ENCODE results near the gene VEGFB. TPM values are rescaled to one million over a fixed set of nuclear protein-coding genes. Genes with fewer than 3 reads are reported as not detected.

Gene VEGFB
- total RNA-seq, 8 experiments from 2014 or later, result 21.2 to 72.8 (median 30.3) TPM

DNA sequence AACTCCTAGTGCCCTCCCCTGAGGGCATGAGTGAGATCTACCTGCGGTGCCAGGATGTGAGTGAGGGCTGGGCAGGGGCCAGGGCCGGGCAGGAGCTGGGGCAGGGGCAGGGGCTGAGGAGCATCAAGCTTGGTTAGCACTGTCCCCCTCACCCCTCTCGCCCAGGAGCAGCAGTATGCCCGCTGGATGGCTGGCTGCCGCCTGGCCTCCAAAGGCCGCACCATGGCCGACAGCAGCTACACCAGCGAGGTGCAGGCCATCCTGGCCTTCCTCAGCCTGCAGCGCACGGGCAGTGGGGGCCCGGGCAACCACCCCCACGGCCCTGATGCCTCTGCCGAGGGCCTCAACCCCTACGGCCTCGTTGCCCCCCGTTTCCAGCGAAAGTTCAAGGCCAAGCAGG lies 14.1 kb upstream of the VEGFB start:
- peak in 1 of 8 experiments; percentile 7 for ATAC-seq (replicated peaks in 6 of 8)
- in situ Hi-C loops (cut with MboI; ENCODE audit: low pct_unique_long_range_greater_than_20kb in 2 of 9, low sequenced_read_pairs in 9 of 9, unreplicated experiment in 9 of 9), result no loop called here
- H3K4me3 ChIP-seq, result no peak overlapping the region
- H3K27ac ChIP-seq, result no peak overlapping the region
- H3K4me1 ChIP-seq (replicated peaks in 1 of 2), result peaks cover 3 to 6% of the 10 kb centered on the region in 2 donors
- whole genome bisulfite sequencing, 10 experiments, result 90% methylated on average over 2 of the region's 17 CpGs; no CpG with 5 or more reads in 9 of the 10 experiments

DNA sequence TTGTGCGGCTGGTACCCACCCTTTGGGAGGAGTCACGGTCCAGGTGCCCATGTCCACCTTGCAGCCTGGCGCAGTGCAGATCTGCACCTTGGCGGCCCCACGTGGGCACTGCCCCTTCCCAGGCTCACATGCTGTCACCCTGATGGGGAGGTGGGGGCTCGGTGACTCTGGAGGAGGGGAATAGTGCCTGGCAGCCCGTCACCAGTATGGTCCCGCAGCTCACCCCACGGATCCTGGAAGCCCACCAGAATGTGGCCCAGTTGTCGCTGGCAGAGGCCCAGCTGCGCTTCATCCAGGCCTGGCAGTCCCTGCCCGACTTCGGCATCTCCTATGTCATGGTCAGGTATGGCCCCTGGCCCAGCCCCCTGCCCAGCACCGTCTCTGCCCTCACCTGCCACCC lies 13.6 kb upstream of the VEGFB start:
- no peak overlapping the region for H3K27ac ChIP-seq
- no peak overlapping the region for H3K4me3 ChIP-seq
- in situ Hi-C loops (cut with MboI; ENCODE audit: low pct_unique_long_range_greater_than_20kb in 2 of 9, low sequenced_read_pairs in 9 of 9, unreplicated experiment in 9 of 9), result no loop called here
- peaks cover 5 to 7% of the 10 kb centered on the region in 2 donors for H3K4me1 ChIP-seq (replicated peaks in 1 of 2)
- WGBS, 10 experiments, result 96% methylated on average over 5 of the region's 14 CpGs; no CpG with 5 or more reads in 9 of the 10 experiments
- ATAC-seq (replicated peaks in 6 of 8), result no peak

DNA sequence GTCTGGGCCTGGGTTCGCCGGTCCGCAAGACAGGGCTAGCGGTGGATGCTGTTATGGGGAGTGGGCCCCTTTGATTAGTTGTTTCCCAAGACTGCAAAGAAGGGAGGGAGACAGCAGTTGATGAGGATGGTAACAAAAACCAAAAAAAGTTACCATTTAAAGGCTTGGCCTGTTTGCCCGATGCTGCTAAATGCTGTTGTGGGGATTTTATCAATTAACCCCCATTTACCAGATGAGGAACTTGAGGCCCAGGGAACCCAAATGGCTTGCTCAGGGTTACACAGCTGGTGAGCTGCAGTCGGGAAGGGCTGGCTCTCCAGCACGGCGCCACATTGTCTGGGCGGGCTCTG lies 11.8 kb upstream of the VEGFB start:
- in situ Hi-C loops (cut with MboI; ENCODE audit: low pct_unique_long_range_greater_than_20kb in 2 of 9, low sequenced_read_pairs in 9 of 9, unreplicated experiment in 9 of 9), result no loop called here
- H3K27ac ChIP-seq, result no peak overlapping the region

DNA sequence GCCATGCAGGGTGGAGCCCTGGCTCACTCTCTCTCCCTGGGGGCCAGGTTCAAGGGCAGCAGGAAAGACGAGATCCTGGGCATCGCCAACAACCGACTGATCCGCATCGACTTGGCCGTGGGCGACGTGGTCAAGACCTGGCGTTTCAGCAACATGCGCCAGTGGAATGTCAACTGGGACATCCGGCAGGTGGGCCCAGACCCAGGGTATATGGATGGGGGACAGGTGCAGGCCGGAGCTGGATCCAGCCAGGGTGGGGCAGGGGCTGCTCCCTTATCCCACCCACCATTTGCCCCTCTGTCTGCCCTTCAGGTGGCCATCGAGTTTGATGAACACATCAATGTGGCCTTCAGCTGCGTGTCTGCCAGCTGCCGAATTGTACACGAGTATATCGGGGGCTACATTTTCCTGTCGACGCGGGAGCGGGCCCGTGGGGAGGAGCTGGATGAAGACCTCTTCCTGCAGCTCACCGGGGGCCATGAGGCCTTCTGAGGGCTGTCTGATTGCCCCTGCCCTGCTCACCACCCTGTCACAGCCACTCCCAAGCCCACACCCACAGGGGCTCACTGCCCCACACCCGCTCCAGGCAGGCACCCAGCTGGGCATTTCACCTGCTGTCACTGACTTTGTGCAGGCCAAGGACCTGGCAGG lies 11.3 kb upstream of the VEGFB start:
- 37 to 100% (median 92%) methylated on average over 1 to 9 of the region's 24 CpGs; no CpG with 5 or more reads in 5 of the 10 experiments for WGBS, 10 experiments
- Histone ChIP-seq H3K27ac (no peak overlapping the region), H3K4me3 (no peak overlapping the region), H3K4me1 (replicated peaks in 1 of 2) (peaks cover 14 to 19% of the 10 kb centered on the region in 2 donors)
- in situ Hi-C loops (cut with MboI; ENCODE audit: low pct_unique_long_range_greater_than_20kb in 2 of 9, low sequenced_read_pairs in 9 of 9, unreplicated experiment in 9 of 9), result no loop called here
- no peak for ATAC-seq (replicated peaks in 6 of 8)

More for the DNA sequence above, 11.8 kb upstream of the VEGFB start:
- 40 to 100% (median 93%) methylated on average over 1 to 4 of the region's 9 CpGs; no CpG with 5 or more reads in 5 of the 10 experiments for WGBS, 10 experiments
- peaks cover 14 to 19% of the 10 kb centered on the region in 2 donors for H3K4me1 ChIP-seq (replicated peaks in 1 of 2)
- no peak overlapping the region for H3K4me3 ChIP-seq
- ATAC-seq (replicated peaks in 6 of 8), result peak in 2 of 8 experiments; percentile 4 to 7

DNA sequence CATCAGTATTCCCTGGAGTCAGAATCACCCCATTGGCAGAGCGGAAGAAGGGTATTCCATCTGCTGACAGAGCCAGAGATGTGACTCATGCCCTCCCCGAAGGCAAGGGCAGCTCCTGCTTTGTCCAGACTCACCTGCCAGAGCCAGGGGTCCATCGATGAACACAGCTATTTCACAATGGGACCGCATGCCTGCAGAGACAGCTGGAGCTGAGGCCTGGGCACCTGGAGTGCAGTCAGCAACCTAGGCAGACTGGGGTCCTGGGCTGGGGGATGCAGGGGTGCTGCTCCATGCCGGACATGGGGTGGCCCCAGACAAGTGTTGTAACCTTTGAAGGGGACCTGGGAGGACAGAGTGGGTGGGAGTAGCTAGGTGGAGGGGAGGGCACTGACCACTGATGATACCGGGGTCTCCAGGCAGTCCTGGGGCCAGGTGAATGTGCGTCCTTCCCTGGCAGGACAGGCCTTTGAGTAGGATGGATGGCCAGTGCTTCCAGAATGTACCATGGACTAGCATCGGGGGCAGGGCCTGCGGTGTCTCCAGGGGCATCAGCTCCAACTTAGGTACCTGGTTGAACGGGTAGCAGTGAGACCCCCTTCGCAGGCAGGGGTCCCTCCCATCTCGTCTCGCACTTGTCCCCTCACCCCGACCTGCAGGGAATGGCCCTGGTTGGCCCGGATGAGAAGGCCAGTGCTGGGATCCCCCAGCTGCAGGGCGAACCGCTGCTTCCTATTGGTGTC lies 10.1 kb upstream of the VEGFB start:
- ATAC-seq (replicated peaks in 6 of 8), result no peak
- in situ Hi-C loops (cut with MboI; ENCODE audit: low pct_unique_long_range_greater_than_20kb in 2 of 9, low sequenced_read_pairs in 9 of 9, unreplicated experiment in 9 of 9), result no loop called here
- H3K4me3 ChIP-seq, result no peak overlapping the region
- 90 to 100% (median 95%) methylated on average over 2 to 7 of the region's 17 CpGs; no CpG with 5 or more reads in 6 of the 10 experiments for whole genome bisulfite sequencing, 10 experiments
- H3K4me1 ChIP-seq (replicated peaks in 1 of 2), result peaks cover 16 to 23% of the 10 kb centered on the region in 2 donors
- H3K27ac ChIP-seq, result no peak overlapping the region

DNA sequence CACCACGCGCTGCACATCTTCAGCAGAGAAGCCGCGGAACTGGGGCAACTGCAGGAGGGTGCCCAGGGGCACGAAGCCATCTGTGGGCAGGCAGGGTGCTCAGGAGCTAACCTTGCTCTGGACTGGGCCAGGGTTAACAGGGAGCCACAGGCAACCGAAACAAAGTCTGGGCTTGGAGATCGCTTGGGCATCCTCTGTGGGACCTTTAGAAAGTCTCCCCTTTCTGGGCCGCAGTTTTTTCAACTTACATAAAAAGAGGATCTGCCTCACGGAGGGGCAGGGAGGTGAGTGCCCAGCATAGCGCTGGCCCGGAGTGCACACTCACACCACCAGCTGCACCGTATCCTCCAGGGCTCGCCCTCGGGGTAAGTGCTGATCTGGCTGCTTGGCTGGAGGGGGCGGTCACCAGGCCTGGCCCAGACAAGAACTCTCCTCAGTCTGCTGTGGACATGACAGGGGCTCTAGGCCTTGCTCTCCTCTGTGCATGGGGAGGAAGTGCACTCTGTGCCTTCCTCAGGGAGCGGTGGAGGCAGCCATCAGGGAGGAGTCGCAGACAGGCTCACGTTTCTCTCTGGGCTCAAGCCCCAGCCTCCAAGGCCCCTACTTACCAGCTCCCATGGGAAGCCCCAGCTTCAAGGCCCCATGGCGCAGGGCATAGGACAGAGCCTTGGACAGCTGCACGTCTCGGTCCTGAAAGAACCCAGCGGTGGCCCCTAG lies 9.3 kb upstream of the VEGFB start:
- peak overlapping the region; percentile 61 to 83 (median 73) for H3K4me3 ChIP-seq
- in situ Hi-C loops (cut with MboI; ENCODE audit: low pct_unique_long_range_greater_than_20kb in 2 of 9, low sequenced_read_pairs in 9 of 9, unreplicated experiment in 9 of 9), result no loop called here

DNA sequence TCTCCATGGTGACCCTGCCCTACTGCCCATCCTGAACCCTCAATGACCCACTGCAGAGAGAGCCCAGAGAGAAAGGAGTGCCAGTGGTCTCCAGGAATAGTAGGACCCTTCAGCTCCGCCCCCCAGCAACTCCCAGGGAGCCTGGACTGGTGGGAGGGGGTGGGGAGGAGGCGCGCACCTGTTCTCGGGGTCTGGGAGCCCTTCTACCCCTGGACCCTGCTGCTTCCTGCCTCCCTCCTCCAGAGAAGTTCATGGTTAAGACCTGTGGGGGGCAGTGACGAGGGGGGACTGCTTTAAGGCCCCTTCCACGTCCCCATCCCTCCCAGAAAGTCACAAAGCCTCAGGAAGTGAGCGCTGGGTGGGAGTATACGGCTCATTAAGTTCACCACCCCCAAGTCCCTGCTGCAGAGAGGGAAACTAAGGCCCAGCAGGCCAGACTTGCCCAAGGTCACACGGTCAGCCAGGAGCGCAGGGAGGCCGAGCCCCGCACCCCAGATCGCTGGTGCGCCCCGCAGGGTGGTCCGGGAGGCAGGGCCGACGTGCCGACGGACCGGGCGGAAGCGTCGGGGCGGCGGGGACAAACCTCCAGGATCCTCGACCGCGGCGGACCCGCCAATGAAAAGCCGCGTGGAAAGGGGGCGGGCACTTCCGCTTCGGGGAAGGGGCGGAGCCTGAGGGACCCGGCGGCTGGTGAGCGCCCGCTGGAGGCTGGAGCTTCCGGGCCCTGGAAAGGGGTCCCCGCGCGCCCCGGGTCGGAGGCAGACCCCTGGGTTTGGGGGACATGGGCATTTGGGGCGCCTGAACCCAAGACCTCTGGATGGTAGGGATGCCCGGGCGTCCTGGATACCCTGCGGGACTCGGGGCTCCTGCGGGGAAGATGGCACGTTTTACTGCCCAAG lies 8.5 kb upstream of the VEGFB start, which contains the start of the genes NUDT22 and TRPT1:
TSS of gene NUDT22 (plus strand) at position 667 of the 899 bp plus-strand sequence. CDS start 379 bp downstream, outside the sequence.
TSS of gene TRPT1 (minus strand) at position 579 of the 899 bp plus-strand sequence. CDS start at position 253, 326 bp downstream.
- H3K4me3 ChIP-seq, result peak within 1 kb of the TSS; percentile 61 to 83 (median 73)
- in situ Hi-C loops (cut with MboI; ENCODE audit: low pct_unique_long_range_greater_than_20kb in 2 of 9, low sequenced_read_pairs in 9 of 9, unreplicated experiment in 9 of 9), result no loop called here
- WGBS, 10 experiments, result 0 to 2% (median 0%) methylated on average over 1 to 11 of the region's 54 CpGs; no CpG with 5 or more reads in 5 of the 10 experiments
- peak within 1 kb of the TSS; percentile 77 to 85 for H3K27ac ChIP-seq
- peak; percentile 51 to 77 (median 62) for ATAC-seq (replicated peaks in 6 of 8)
- peaks cover 21 to 29% of the 10 kb centered on the region in 2 donors for H3K4me1 ChIP-seq (replicated peaks in 1 of 2)

More for the DNA sequence above, 9.3 kb upstream of the VEGFB start:
- WGBS, 10 experiments, result 47 to 77% (median 67%) methylated on average over 3 to 12 of the region's 22 CpGs; no CpG with 5 or more reads in 4 of the 10 experiments
- peak overlapping the region; percentile 77 to 85 for H3K27ac ChIP-seq
- peak in 4 of 8 experiments; percentile 1 to 8 (median 3) for ATAC-seq (replicated peaks in 6 of 8)
- peaks cover 21 to 29% of the 10 kb centered on the region in 2 donors for H3K4me1 ChIP-seq (replicated peaks in 1 of 2)

DNA sequence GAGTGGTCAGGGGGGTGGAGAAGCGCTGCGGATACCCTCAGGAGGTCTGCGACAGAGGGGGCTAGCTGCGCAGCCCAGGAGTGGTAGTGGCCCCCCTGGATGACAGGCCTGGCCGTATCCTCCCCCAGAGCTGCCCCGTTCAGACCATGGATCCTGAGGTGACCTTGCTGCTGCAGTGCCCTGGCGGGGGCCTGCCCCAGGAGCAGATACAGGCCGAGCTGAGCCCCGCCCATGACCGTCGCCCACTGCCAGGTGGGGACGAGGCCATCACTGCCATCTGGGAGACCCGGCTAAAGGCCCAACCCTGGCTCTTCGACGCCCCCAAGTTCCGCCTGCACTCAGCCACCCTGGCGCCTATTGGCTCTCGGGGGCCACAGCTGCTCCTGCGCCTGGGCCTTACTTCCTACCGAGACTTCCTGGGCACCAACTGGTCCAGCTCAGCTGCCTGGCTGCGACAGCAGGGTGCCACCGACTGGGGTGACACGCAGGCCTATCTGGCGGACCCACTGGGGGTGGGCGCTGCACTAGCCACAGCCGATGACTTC lies 7.8 kb upstream of the VEGFB start:
- in situ Hi-C loops (cut with MboI; ENCODE audit: low pct_unique_long_range_greater_than_20kb in 2 of 9, low sequenced_read_pairs in 9 of 9, unreplicated experiment in 9 of 9), result no loop called here
- peak; percentile 6 to 24 (median 10) for ATAC-seq (replicated peaks in 6 of 8)
- H3K4me1 ChIP-seq (replicated peaks in 1 of 2), result peaks cover 24 to 33% of the 10 kb centered on the region in 2 donors
- 0 to 68% (median 56%) methylated on average over 1 to 8 of the region's 26 CpGs; no CpG with 5 or more reads in 5 of the 10 experiments for WGBS, 10 experiments
- peak overlapping the region; percentile 61 to 83 (median 73) for H3K4me3 ChIP-seq
- peak overlapping the region; percentile 77 to 85 for H3K27ac ChIP-seq

DNA sequence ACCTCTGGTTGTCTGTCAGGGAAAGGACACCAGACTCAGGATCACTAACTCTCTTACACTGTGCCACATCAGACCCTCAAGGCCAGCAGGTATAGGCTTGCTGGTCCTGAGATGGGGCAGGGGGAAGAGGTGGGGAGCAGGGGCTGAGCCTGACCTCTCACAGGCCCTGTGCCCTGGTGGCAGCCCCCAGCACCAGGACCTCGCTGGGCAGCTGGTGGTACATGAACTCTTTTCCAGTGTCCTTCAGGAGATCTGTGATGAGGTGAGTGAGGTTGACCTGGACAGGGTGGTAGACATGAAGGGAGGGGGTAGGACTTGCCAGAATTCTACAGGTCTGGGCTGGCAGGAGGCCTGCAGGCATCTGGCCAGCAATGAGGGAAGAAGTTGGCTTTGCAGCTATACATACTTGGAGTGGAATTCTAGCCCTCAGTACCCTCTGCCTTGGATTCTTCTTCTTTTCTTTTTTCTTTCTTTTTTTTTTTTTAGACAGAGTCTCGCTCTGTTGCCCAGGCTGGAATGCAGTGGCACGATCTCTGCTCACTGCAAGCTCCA lies 6.9 kb upstream of the VEGFB start:
- no peak for ATAC-seq (replicated peaks in 6 of 8)
- Histone ChIP-seq H3K27ac (no peak overlapping the region), H3K4me1 (replicated peaks in 1 of 2) (peaks cover 27 to 34% of the 10 kb centered on the region in 2 donors), H3K4me3 (peak overlapping the region in 1 of 5 donors; percentile 78)
- in situ Hi-C loops (cut with MboI; ENCODE audit: low pct_unique_long_range_greater_than_20kb in 2 of 9, low sequenced_read_pairs in 9 of 9, unreplicated experiment in 9 of 9), result no loop called here
- 20 to 100% (median 80%) methylated on average over 1 to 2 of the region's 3 CpGs; no CpG with 5 or more reads in 5 of the 10 experiments for WGBS, 10 experiments

DNA sequence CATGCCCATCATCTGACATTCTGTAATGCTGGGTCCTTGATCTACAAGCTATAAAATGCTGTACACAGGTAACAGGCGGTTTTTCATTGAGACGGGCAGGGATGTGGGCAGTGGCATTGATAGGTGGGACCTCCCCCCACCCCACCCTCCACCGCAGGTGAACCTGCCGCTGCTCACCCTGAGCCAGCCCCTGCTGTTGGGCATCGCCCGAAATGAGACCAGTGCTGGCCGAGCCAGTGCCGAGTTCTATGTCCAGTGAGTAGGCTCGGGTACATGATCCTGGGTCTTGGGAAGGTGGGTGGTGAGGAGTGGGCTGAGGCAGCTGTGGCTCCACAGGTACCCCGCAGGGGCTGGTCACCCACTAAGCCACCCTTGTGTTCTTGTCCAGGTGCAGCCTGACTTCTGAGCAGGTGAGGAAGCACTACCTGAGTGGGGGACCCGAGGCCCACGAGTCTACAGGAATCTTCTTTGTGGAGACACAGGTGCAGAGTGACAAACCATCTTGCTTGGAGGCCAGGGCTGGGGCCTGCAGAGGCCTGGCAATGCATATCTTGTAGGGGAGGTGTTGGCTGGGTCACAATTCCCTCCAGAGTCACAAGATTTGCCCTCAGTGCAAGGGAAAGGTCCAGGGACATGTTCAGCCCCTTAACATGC lies 5.2 kb upstream of the VEGFB start:
- peaks cover 34 to 35% of the 10 kb centered on the region in 2 donors for H3K4me1 ChIP-seq (replicated peaks in 1 of 2)
- no peak for ATAC-seq (replicated peaks in 6 of 8)
- peak overlapping the region; percentile 88 to 92 for H3K27ac ChIP-seq
- WGBS, 10 experiments, result 67 to 100% (median 91%) methylated on average over 1 to 6 of the region's 12 CpGs; no CpG with 5 or more reads in 6 of the 10 experiments
- H3K4me3 ChIP-seq, result peak overlapping the region in 2 of 5 donors; percentile 65 to 68
- in situ Hi-C loops (cut with MboI; ENCODE audit: low pct_unique_long_range_greater_than_20kb in 2 of 9, low sequenced_read_pairs in 9 of 9, unreplicated experiment in 9 of 9), result no loop called here

DNA sequence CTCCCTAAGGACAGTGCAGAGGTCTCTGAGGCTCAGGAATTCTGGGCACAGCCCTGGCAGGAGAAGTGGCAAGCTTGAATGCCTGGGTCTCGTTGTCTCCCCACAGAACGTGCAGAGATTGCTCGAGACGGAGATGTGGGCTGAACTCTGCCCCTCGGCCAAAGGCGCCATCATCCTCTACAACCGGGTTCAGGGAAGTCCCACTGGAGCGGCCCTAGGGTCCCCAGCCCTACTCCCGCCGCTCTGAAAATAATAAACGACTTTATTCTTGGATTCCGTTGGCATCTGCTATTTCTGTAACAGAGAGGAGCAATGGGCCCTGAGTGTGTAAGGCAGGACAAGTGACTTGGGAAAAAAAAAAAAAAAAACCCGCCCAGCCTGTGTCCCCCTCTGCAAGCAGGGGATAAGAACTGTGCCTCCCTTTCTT lies 4.6 kb upstream of the VEGFB start:
- H3K4me3 ChIP-seq, result peak overlapping the region; percentile 53 to 68 (median 64)
- ATAC-seq (replicated peaks in 6 of 8), result no peak
- peaks cover 34 to 35% of the 10 kb centered on the region in 2 donors for H3K4me1 ChIP-seq (replicated peaks in 1 of 2)
- in situ Hi-C loops (cut with MboI; ENCODE audit: low pct_unique_long_range_greater_than_20kb in 2 of 9, low sequenced_read_pairs in 9 of 9, unreplicated experiment in 9 of 9), result no loop called here
- WGBS, 10 experiments, result 0 to 60% (median 49%) methylated on average over 1 to 8 of the region's 13 CpGs; no CpG with 5 or more reads in 1 of the 10 experiments
- peak overlapping the region; percentile 88 to 92 for H3K27ac ChIP-seq

Data from motor neuron (in vitro differentiated cells).